Inflammatory macrophage treated with lipopolysaccharide for 1 hour (primary cell): ENCODE measurements around the gene SCFD2.
A peak's percentile ranks its signal among the peaks of the same experiment; 100 is the strongest.
"Not testable (repeated sequence)": the region's sequence is repeated elsewhere in the genome, so short reads cannot be mapped to it uniquely, and the experiment has no call there.

Experiments
- DNase-seq, 2 donors: peaks; one replicate each; pipeline ENCODE4 v3.0.0-alpha.2; 2020 to 2022

Gene SCFD2

GRCh38 chr4:53007024-53007423 lies 358.8 kb downstream of the SCFD2 start:
- no peak for DNase-seq

GRCh38 chr4:53005808-53006207 lies 360.1 kb downstream of the SCFD2 start:
- DNase-seq: no peak

- DNase-seq: peak; percentile 15 to 18
Measured at GRCh38 chr4:53005149-53005546, 360.7 kb downstream of the SCFD2 start.

GRCh38 chr4:53004497-53005148 lies 361.2 kb downstream of the SCFD2 start:
- DNase-seq: no peak

- no peak for DNase-seq
Measured at GRCh38 chr4:53003959-53004358, 361.9 kb downstream of the SCFD2 start.

GRCh38 chr4:53000560-53000959 lies 365.3 kb downstream of the SCFD2 start:
- DNase-seq: no peak

- no peak for DNase-seq
Measured at GRCh38 chr4:52999626-53000025, 366.2 kb downstream of the SCFD2 start.

- no peak for DNase-seq
Measured at GRCh38 chr4:52998413-52998812, 367.4 kb downstream of the SCFD2 start.

- DNase-seq: no peak
Measured at GRCh38 chr4:52997132-52997416, 368.8 kb downstream of the SCFD2 start.

- no peak for DNase-seq
Measured at GRCh38 chr4:52996261-52997131, 369.4 kb downstream of the SCFD2 start.

- DNase-seq: no peak
Measured at GRCh38 chr4:52995360-52996030, 370.4 kb downstream of the SCFD2 start.

- DNase-seq: no peak
Measured at GRCh38 chr4:52994567-52994966, 371.3 kb downstream of the SCFD2 start.

GRCh38 chr4:52993771-52994170 lies 372.1 kb downstream of the SCFD2 start:
- DNase-seq: no peak

- not testable (repeated sequence) for DNase-seq
Measured at GRCh38 chr4:52992551-52992950, 373.3 kb downstream of the SCFD2 start.

GRCh38 chr4:52991472-52991871 lies 374.4 kb downstream of the SCFD2 start:
- DNase-seq: peak in 1 of 2 donors; percentile 1

- DNase-seq: no peak
Measured at GRCh38 chr4:52990706-52991105, 375.2 kb downstream of the SCFD2 start.

GRCh38 chr4:52989865-52990264 lies 376.0 kb downstream of the SCFD2 start:
- DNase-seq: no peak

- DNase-seq: no peak
Measured at GRCh38 chr4:52987392-52988056, 378.3 kb downstream of the SCFD2 start.

- DNase-seq: no peak
Measured at GRCh38 chr4:52984462-52984881, 381.4 kb downstream of the SCFD2 start.

GRCh38 chr4:52983563-52984303 lies 382.1 kb downstream of the SCFD2 start:
- DNase-seq: peak; percentile 46 to 80

GRCh38 chr4:52982946-52983340 lies 382.9 kb downstream of the SCFD2 start:
- DNase-seq: no peak

- peak; percentile 7 to 16 for DNase-seq
Measured at GRCh38 chr4:52982255-52982945, 383.5 kb downstream of the SCFD2 start.
